ENCODE measurements around the gene OR51B2.
A peak's percentile ranks its signal among the peaks of the same experiment; 100 is the strongest.
"Not testable (repeated sequence)": the region's sequence is repeated elsewhere in the genome, so short reads cannot be mapped to it uniquely, and the experiment has no call there.

Gene OR51B2

GRCh38 chr11:5304046-5304445 lies 20.1 kb downstream of the OR51B2 start:
- TF ChIP-seq TAF1 (IDR thresholded peaks at IDR 0.05; ENCODE audit: borderline replicate concordance, low read depth, low read length), result no peak
- no peak for TF ChIP-seq POLR2AphosphoS5 (IDR thresholded peaks at IDR 0.05; ENCODE audit: low read depth, low read length)
- no peak for TF ChIP-seq POLR2A (IDR thresholded peaks at IDR 0.05; ENCODE audit: low read depth, low read length)
- DNase-seq (ENCODE audit: insufficient read length), result no peak
- FAIRE-seq, result no peak

- TF ChIP-seq POLR2AphosphoS5 (IDR thresholded peaks at IDR 0.05; ENCODE audit: low read depth, low read length) (no peak), POLR2A (IDR thresholded peaks at IDR 0.05; ENCODE audit: low read depth, low read length) (no peak), TAF1 (IDR thresholded peaks at IDR 0.05; ENCODE audit: borderline replicate concordance, low read depth, low read length) (no peak)
- FAIRE-seq (no peak), DNase-seq (ENCODE audit: insufficient read length) (no peak)
Observed at GRCh38 chr11:5303626-5304025, 20.5 kb downstream of the OR51B2 start.

- TF ChIP-seq TAF1 (IDR thresholded peaks at IDR 0.05; ENCODE audit: borderline replicate concordance, low read depth, low read length) (no peak), POLR2A (IDR thresholded peaks at IDR 0.05; ENCODE audit: low read depth, low read length) (no peak), POLR2AphosphoS5 (IDR thresholded peaks at IDR 0.05; ENCODE audit: low read depth, low read length) (no peak)
- DNase-seq (ENCODE audit: insufficient read length), result no peak
- FAIRE-seq, result no peak
Observed at GRCh38 chr11:5301846-5302245, 22.3 kb downstream of the OR51B2 start, which contains the start of gene OR51B4. OR51B4 (minus strand) TSS chr11:5301946; CDS start chr11:5301946, 0 bp downstream.

- TF ChIP-seq POLR2AphosphoS5 (IDR thresholded peaks at IDR 0.05; ENCODE audit: low read depth, low read length), result no peak
- no peak for TF ChIP-seq TAF1 (IDR thresholded peaks at IDR 0.05; ENCODE audit: borderline replicate concordance, low read depth, low read length)
- no peak for TF ChIP-seq POLR2A (IDR thresholded peaks at IDR 0.05; ENCODE audit: low read depth, low read length)
- DNase-seq (ENCODE audit: insufficient read length), result no peak
- FAIRE-seq, result no peak
Observed at GRCh38 chr11:5300251-5300650, 23.8 kb downstream of the OR51B2 start.

GRCh38 chr11:5298451-5298850 lies 25.6 kb downstream of the OR51B2 start:
- FAIRE-seq (no peak), DNase-seq (ENCODE audit: insufficient read length) (no peak)
- TF ChIP-seq POLR2AphosphoS5 (IDR thresholded peaks at IDR 0.05; ENCODE audit: low read depth, low read length), result no peak
- TF ChIP-seq TAF1 (IDR thresholded peaks at IDR 0.05; ENCODE audit: borderline replicate concordance, low read depth, low read length), result no peak
- TF ChIP-seq POLR2A (IDR thresholded peaks at IDR 0.05; ENCODE audit: low read depth, low read length), result no peak

- TF ChIP-seq POLR2AphosphoS5 (IDR thresholded peaks at IDR 0.05; ENCODE audit: low read depth, low read length) (no peak), TAF1 (IDR thresholded peaks at IDR 0.05; ENCODE audit: borderline replicate concordance, low read depth, low read length) (no peak), POLR2A (IDR thresholded peaks at IDR 0.05; ENCODE audit: low read depth, low read length) (no peak)
- DNase-seq (ENCODE audit: insufficient read length) (no peak), FAIRE-seq (no peak)
Observed at GRCh38 chr11:5297721-5298323, 26.3 kb downstream of the OR51B2 start.

GRCh38 chr11:5294342-5294995 lies 29.6 kb downstream of the OR51B2 start:
- not testable (repeated sequence) for DNase-seq (ENCODE audit: insufficient read length); FAIRE-seq

GRCh38 chr11:5293028-5293427 lies 31.1 kb downstream of the OR51B2 start:
- TF ChIP-seq TAF1 (IDR thresholded peaks at IDR 0.05; ENCODE audit: borderline replicate concordance, low read depth, low read length), result no peak
- no peak for TF ChIP-seq POLR2A (IDR thresholded peaks at IDR 0.05; ENCODE audit: low read depth, low read length)
- TF ChIP-seq POLR2AphosphoS5 (IDR thresholded peaks at IDR 0.05; ENCODE audit: low read depth, low read length), result no peak
- no peak for DNase-seq (ENCODE audit: insufficient read length)
- no peak for FAIRE-seq

GRCh38 chr11:5291207-5291838 lies 32.8 kb downstream of the OR51B2 start:
- DNase-seq (ENCODE audit: insufficient read length) (peak; percentile 4), FAIRE-seq (no peak)
- TF ChIP-seq POLR2A (IDR thresholded peaks at IDR 0.05; ENCODE audit: low read depth, low read length) (no peak), POLR2AphosphoS5 (IDR thresholded peaks at IDR 0.05; ENCODE audit: low read depth, low read length) (no peak), TAF1 (IDR thresholded peaks at IDR 0.05; ENCODE audit: borderline replicate concordance, low read depth, low read length) (no peak)

GRCh38 chr11:5290106-5290505 lies 34.0 kb downstream of the OR51B2 start:
- FAIRE-seq (no peak), DNase-seq (ENCODE audit: insufficient read length) (no peak)
- TF ChIP-seq POLR2A (IDR thresholded peaks at IDR 0.05; ENCODE audit: low read depth, low read length) (no peak), TAF1 (IDR thresholded peaks at IDR 0.05; ENCODE audit: borderline replicate concordance, low read depth, low read length) (no peak), POLR2AphosphoS5 (IDR thresholded peaks at IDR 0.05; ENCODE audit: low read depth, low read length) (no peak)

- no peak for TF ChIP-seq POLR2AphosphoS5 (IDR thresholded peaks at IDR 0.05; ENCODE audit: low read depth, low read length)
- no peak for TF ChIP-seq POLR2A (IDR thresholded peaks at IDR 0.05; ENCODE audit: low read depth, low read length)
- TF ChIP-seq TAF1 (IDR thresholded peaks at IDR 0.05; ENCODE audit: borderline replicate concordance, low read depth, low read length), result no peak
- FAIRE-seq (no peak), DNase-seq (ENCODE audit: insufficient read length) (no peak)
Observed at GRCh38 chr11:5289696-5290095, 34.4 kb downstream of the OR51B2 start.
